Stimulated activated CD4-positive, alpha-beta T cell treated with anti-CD3 and anti-CD28 coated beads, TNF-alpha, amount 100 ng/mL, for 48 hours (primary cell): Measurements from ENCODE around the gene SNTA1.
"Not testable (repeated sequence)": the region's sequence is repeated elsewhere in the genome, so short reads cannot be mapped to it uniquely, and the experiment has no call there.

ENCODE experiments used
- DNase-seq, 3 donors: peaks; one replicate each; pipeline ENCODE4 v3.0.0-alpha.2; 2020; ENCODE audit warnings: low read depth in 3 of 3

The SNTA1 gene

GRCh38 chr20:33393609-33394008 lies 50.0 kb downstream of the SNTA1 start:
- no peak for DNase-seq

- no peak for DNase-seq
Observed at GRCh38 chr20:33391722-33392415, 51.7 kb downstream of the SNTA1 start.

- DNase-seq, result not testable (repeated sequence)
Observed at GRCh38 chr20:33389326-33389725, 54.2 kb downstream of the SNTA1 start.

DNA sequence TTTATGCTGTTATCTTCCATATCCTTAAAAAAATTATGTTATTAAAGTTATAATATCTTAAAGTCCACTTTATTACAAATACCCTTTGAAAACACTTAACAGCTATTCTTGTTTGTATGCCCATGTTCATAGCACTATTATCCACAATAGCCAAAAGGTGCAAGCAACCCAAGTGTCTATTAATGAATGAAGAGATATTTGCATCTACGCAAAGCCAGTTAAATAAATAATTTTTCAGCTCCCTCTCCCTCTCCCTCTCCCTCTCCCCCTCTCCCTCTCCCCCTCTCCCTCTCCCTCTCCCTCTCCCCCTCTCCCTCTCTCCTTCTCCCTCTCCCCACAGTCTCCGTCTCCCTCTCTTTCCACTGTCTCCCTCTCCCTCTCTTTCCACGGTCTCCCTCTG lies 55.3 kb downstream of the SNTA1 start:
- DNase-seq, result no peak

DNA sequence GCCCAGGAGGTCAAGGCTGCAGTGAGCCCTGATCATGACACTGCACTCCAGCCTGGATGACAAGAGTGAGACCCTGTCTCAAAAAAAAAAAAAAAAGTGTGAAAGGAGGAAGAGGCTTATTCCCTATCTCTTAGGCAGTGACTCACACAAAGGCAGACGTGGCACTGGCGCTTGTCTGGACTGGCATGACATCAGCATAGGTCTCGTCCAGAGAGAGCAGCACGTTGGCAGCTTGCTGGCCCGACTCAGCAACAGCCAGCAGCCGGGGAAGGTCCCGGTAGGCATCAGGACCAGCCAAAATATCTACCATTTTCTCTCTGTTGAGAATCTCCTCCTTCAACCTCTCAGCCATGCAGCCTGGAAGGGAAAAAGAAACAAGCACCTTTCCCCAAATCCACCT lies 56.4 kb downstream of the SNTA1 start:
- DNase-seq, result no peak

- no peak for DNase-seq
Observed at GRCh38 chr20:33386673-33387072, 56.9 kb downstream of the SNTA1 start.

GRCh38 chr20:33377366-33377765 lies 66.2 kb downstream of the SNTA1 start:
- no peak for DNase-seq

DNA sequence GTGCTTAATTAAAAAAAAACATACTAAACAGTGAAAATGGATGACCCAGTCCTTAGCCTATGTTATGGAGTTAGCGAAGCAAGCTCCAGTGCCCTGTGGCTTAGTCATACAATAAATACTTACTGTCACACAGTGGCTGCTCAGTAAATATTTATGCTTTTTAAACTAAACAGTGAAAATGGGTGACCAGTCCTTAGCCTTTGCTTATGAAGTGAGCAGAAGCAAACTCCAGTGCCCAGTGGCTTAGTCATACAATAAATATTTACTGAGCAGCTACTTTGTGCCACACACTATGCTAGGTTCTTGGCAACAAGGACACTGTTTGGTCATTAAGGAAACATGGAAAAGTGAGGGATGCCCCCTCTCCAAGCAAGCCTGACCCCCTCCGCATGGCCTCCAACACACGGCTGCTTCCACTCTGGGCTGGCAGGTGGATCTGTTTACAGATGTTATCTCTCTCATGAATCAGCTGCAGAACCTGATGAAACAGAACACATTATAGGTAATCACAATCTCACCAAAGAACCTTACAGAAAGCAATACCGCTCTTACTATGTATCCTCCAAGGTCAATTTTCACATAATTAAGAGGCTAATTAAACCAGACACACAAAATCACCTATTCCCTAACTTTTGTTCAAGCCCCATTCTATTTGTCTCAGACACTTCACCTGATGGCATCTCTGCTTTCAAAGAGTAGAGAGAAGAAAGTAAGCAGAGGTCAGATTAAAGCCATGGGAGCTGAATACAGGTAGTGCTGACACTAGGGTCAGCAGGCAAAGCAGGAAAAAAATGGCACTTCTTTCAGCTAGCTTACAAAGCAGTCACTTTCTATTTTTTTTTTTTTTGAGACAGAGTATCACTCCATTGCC lies 69.6 kb downstream of the SNTA1 start:
- no peak for DNase-seq

- DNase-seq, result no peak
Observed at GRCh38 chr20:33372993-33373441, 70.5 kb downstream of the SNTA1 start.

DNA sequence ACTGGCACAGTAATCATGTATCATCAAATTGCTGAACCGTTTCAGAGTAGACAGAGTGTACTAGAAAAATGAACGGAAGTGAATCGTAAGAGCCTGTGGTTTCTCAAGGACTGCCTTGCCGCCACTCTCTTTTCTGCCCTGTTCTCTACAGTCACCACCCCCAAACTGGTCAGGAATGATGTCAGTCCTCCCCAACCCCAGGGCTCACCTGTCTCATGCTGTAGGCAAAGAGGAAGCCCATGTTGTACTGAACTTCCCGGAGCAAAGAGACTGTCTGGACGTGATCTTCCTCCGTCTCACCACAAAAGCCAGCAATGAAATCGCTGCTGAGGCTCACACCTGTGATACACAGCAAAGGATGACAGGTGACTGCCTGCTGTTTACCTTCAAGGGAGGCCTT lies 73.3 kb downstream of the SNTA1 start:
- DNase-seq, result peak; percentile 4 to 10 (median 6)

DNA sequence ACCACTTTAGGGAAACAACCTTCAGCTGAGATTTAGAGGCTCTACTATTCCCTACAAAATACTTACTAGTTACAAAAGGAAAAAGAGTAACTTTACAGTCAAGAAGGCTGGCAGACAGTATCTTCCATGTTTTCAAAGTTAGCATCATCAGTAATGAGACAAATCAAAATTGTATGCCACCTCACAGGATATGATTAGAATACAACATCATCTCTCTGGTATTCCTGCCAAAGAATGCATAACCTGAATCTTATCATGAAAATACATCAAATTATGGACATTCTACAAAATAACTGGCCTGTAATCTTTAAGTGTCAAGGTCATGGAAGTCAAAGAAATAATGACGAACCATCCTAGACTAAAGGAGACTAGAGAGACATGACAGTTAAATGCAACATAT lies 80.7 kb downstream of the SNTA1 start:
- DNase-seq, result no peak

DNA sequence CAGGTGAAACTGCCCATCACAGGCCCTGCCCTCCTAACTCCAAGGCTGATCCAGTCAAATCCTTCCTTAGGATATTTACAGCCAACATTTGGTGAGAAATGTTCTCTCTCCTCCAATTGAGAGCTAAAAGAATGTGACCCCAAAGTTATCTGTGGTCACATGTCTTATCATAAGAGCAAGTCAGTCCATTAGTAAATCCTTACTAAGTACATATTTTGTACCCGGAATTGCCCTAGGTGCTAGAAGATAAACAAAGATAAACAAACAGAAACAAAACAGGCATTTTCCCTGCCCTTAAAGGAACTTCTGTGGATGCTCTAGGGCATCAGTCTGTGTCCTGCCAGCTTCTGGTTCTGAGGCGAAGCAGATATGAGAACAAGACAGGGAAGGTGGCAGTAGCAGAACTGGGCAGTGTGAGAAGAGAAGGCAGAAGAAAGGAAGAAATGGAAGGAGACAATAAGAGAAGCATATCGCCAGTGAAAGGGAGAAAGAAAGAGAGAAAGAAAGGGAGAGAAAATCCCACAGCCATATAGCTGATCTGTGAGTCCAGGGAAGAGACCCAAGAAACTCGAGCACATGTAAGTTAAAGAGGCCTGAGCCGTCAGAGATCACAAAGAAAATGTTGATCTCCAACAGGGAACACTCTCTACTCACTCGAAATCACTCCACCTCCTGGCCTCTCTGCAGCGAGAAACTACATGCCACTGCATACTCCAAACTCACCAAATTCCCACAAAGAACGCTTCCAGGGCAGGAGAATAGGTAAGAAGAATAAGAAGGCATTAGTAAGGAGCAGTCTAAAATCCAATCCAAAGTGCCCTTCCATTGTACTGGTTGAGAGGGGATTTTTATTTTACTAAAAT lies 83.9 kb downstream of the SNTA1 start:
- no peak for DNase-seq
